CD4-positive, alpha-beta T cell treated with Interleukin-2 at 100 ng/mL for 4 hours (primary cell): Measurements from ENCODE around the gene LMBRD2.

Source experiments
- DNase-seq: peaks from one replicate; pipeline ENCODE4 v3.0.0-alpha.2; 2020; ENCODE audit warnings: low spot score

The LMBRD2 gene

GRCh38 chr5:36049949-36050348 is 101.7 kb downstream of the LMBRD2 start:
- no peak for DNase-seq
